ENCODE data around the gene KYNU. TPM values are rescaled to one million over a fixed set of nuclear protein-coding genes. Genes with fewer than 3 reads are reported as not detected.

The KYNU gene
- total and polyA plus RNA-seq, 9 of the 15 experiments (the other 6 are each of a cell fraction or from before 2014, with no cell fraction given), result 2.6 to 11.6 (median 7.2) TPM

- no peaks in the 10 kb centered on the region for H3K79me2 ChIP-seq (ENCODE audit: control insufficient read depth, insufficient read depth, low read length)
- ATAC-seq (no peak), DNase-seq (ENCODE audit: extremely low read depth in 1 of 4, low spot score in 3 of 4) (no peak), FAIRE-seq (no peak)
- CTCF ChIA-PET (ENCODE audit: low intra/inter-chr PET ratio), result no interaction called here
- H3K36me3 ChIP-seq (ENCODE audit: control insufficient read depth, insufficient read depth, low read length), result no peaks in the 10 kb centered on the region
- no peaks in the 10 kb centered on the region for H3K4me1 ChIP-seq (replicated peaks in 1 of 2; ENCODE audit: control insufficient read depth in 2 of 2, insufficient read depth in 2 of 2, low read length in 2 of 2)
- no peaks in the 10 kb centered on the region for H3K9me1 ChIP-seq (ENCODE audit: control insufficient read depth, insufficient read depth, low read length)
- no peak overlapping the region for H3K27ac ChIP-seq (ENCODE audit: extremely low read depth, low read depth, low read length)
- H4K20me1 ChIP-seq (replicated peaks; ENCODE audit: control insufficient read depth, insufficient read depth, low read length), result no peaks in the 10 kb centered on the region
- no peak overlapping the region for H3K4me2 ChIP-seq (ENCODE audit: insufficient read depth, low read length)
- H3K27me3 ChIP-seq (ENCODE audit: control insufficient read depth in 2 of 2, insufficient read depth in 2 of 2, low read length in 2 of 2), result no peaks in the 10 kb centered on the region
- no peak overlapping the region for H2AFZ ChIP-seq (ENCODE audit: low read depth, low read length)
- BruUV-seq (replicated peaks), result no TSS peak
- POLR2A ChIA-PET, result interaction anchor here (0.8 to 1.3 kb wide), 2 partner anchors 16 to 18 kb away, joined by 3 to 4 read pairs; no protein-coding TSS in a partner anchor
- intact Hi-C loops (cut with micrococcal nuclease) (no loop called here), in situ Hi-C loops (cut with MboI) (no loop called here)
- H3K4me3 ChIP-seq, result no peak overlapping the region
- TF ChIP-seq YY1 (IDR thresholded peaks at IDR 0.05; ENCODE audit: borderline replicate concordance in 1 of 3, control insufficient read depth in 1 of 3, extremely low read depth in 1 of 3, insufficient read depth in 3 of 3, insufficient read length in 1 of 3, insufficient replicate concordance in 2 of 3, low read depth in 1 of 3, low read length in 2 of 3) (peak in 1 of 3 experiments; percentile 61), PRPF4 (IDR thresholded peaks at IDR 0.05; ENCODE audit: insufficient read depth, low read depth, low read length, poor library complexity, severe bottlenecking) (no peak)
- H3K9ac ChIP-seq (ENCODE audit: insufficient read depth in 1 of 2, low read depth in 2 of 2, low read length in 2 of 2), result no peak overlapping the region
- WGBS (ENCODE audit: insufficient coverage, low coverage, missing lambda C conversion rate), result 10% methylated on average over 4 of the region's 4 CpGs
- H3K9me3 ChIP-seq (replicated peaks; ENCODE audit: control insufficient read depth, insufficient read depth, low read depth, low read length), result no peaks in the 10 kb centered on the region
These were observed 37.2 kb downstream of the KYNU start for GRCh38 chr2:142914507-142915313.

GRCh38 chr2:142915502-142915901, 38.0 kb downstream of the KYNU start:
- 29% methylated on average over 1 of the region's 1 CpG for WGBS (ENCODE audit: insufficient coverage, low coverage, missing lambda C conversion rate)
- ChIA-PET POLR2A (interaction anchor here (0.8 to 1.3 kb wide), 2 partner anchors 16 to 19 kb away, joined by 3 read pairs; no protein-coding TSS in a partner anchor), CTCF (ENCODE audit: low intra/inter-chr PET ratio) (no interaction called here)
- H3K4me1 ChIP-seq (replicated peaks in 1 of 2; ENCODE audit: control insufficient read depth in 2 of 2, insufficient read depth in 2 of 2, low read length in 2 of 2), result no peaks in the 10 kb centered on the region
- in situ Hi-C loops (cut with MboI) (no loop called here), intact Hi-C loops (cut with micrococcal nuclease) (no loop called here)
- H3K27me3 ChIP-seq (ENCODE audit: control insufficient read depth in 2 of 2, insufficient read depth in 2 of 2, low read length in 2 of 2), result no peaks in the 10 kb centered on the region
- no peaks in the 10 kb centered on the region for H3K9me3 ChIP-seq (replicated peaks; ENCODE audit: control insufficient read depth, insufficient read depth, low read depth, low read length)
- H3K27ac ChIP-seq (ENCODE audit: extremely low read depth, low read depth, low read length), result no peak overlapping the region
- H3K9me1 ChIP-seq (ENCODE audit: control insufficient read depth, insufficient read depth, low read length), result no peaks in the 10 kb centered on the region
- H4K20me1 ChIP-seq (replicated peaks; ENCODE audit: control insufficient read depth, insufficient read depth, low read length), result no peaks in the 10 kb centered on the region
- H2AFZ ChIP-seq (ENCODE audit: low read depth, low read length), result no peak overlapping the region
- no peak overlapping the region for H3K4me3 ChIP-seq
- FAIRE-seq (no peak), DNase-seq (ENCODE audit: extremely low read depth in 1 of 4, low spot score in 3 of 4) (no peak), ATAC-seq (no peak)
- no TSS peak for BruUV-seq (replicated peaks)
- H3K4me2 ChIP-seq (ENCODE audit: insufficient read depth, low read length), result no peak overlapping the region
- no peak overlapping the region for H3K9ac ChIP-seq (ENCODE audit: insufficient read depth in 1 of 2, low read depth in 2 of 2, low read length in 2 of 2)
- TF ChIP-seq E2F4 (CRISPR knock-in tag; IDR thresholded peaks at IDR 0.05; ENCODE audit: low read depth), result no peak
- H3K36me3 ChIP-seq (ENCODE audit: control insufficient read depth, insufficient read depth, low read length), result no peaks in the 10 kb centered on the region
- no peaks in the 10 kb centered on the region for H3K79me2 ChIP-seq (ENCODE audit: control insufficient read depth, insufficient read depth, low read length)

Measured in K562 (cell line).